Endodermal cell (in vitro differentiated cells): ENCODE measurements around the gene ZNF280A. TPM values are rescaled to one million over a fixed set of nuclear protein-coding genes. Genes with fewer than 3 reads are reported as not detected.

Experiments
- DNase-seq: peaks from one replicate; pipeline ENCODE4 v3.0.0-alpha.2; 2017
- H3K27ac ChIP-seq: 2 replicates; pipeline ENCODE4 v1.5.1; 2013; ENCODE audit warnings: mild to moderate bottlenecking, low read depth, low read length, moderate library complexity
- H3K27me3 ChIP-seq: 2 replicates; pipeline ENCODE4 v1.6.1; 2013; ENCODE audit warnings: mild to moderate bottlenecking, low read length, moderate library complexity; ENCODE audit not compliant: insufficient read depth, control insufficient read depth, poor library complexity, severe bottlenecking
- H3K36me3 ChIP-seq: 2 replicates; pipeline ENCODE4 v1.7.0; 2013; ENCODE audit warnings: mild to moderate bottlenecking, low read length, moderate library complexity; ENCODE audit not compliant: control insufficient read depth, insufficient read depth
- H3K4me1 ChIP-seq: one replicate; pipeline ENCODE4 v1.7.0; 2013; ENCODE audit warnings: low read length; ENCODE audit not compliant: control insufficient read depth, insufficient read depth
- H3K4me3 ChIP-seq: 2 replicates; pipeline ENCODE4 v1.5.1; 2013; ENCODE audit warnings: mild to moderate bottlenecking, low read length, moderate library complexity
- H3K9ac ChIP-seq: 2 replicates; pipeline ENCODE4 v1.6.1; 2013; ENCODE audit warnings: mild to moderate bottlenecking, low read length, moderate library complexity; ENCODE audit not compliant: poor library complexity, severe bottlenecking; ENCODE audit errors: extremely low read depth
- H3K9me3 ChIP-seq: 2 replicates; pipeline ENCODE4 v1.6.1; 2013; ENCODE audit warnings: mild to moderate bottlenecking, low read length, moderate library complexity; ENCODE audit not compliant: control insufficient read depth
- H3K27ac Mint-ChIP-seq: 2 replicates; pipeline ENCODE4 v1.8.0; 2020; ENCODE audit warnings: mixed read lengths
- H3K27me3 Mint-ChIP-seq: 2 replicates; pipeline ENCODE4 v1.8.0; 2021; ENCODE audit warnings: mild to moderate bottlenecking, mixed read lengths; ENCODE audit not compliant: insufficient read depth
- H3K36me3 Mint-ChIP-seq: 2 replicates; pipeline ENCODE4 v1.8.0; 2020; ENCODE audit warnings: low read depth, mixed read lengths
- H3K4me1 Mint-ChIP-seq: 2 replicates; pipeline ENCODE4 v1.8.0; 2020; ENCODE audit warnings: mixed read lengths
- H3K4me3 Mint-ChIP-seq: 2 replicates; pipeline ENCODE4 v1.8.0; 2020; ENCODE audit warnings: mild to moderate bottlenecking, moderate library complexity, mixed read lengths
- H3K9me3 Mint-ChIP-seq: 2 replicates; pipeline ENCODE4 v1.8.0; 2020; ENCODE audit warnings: mild to moderate bottlenecking, mixed read lengths
- WGBS, 2 experiments: methylation state at CpG; one replicate each; pipeline versions ENCODE4 v1.1.5 to v1.1.7; 2013; ENCODE audit warnings: missing lambda C conversion rate in 2 of 2, mixed read lengths in 1 of 2; ENCODE audit not compliant: insufficient coverage in 1 of 2, insufficient read length in 1 of 2; 5-methylcytosine and 5-hydroxymethylcytosine counted together
- total RNA-seq, 2 donors: library from RNA; stranded (reverse); fragmentation: NEBNext Ultra II Directional in 1 of 2; extraction: Animal tissue kit (Norgen Biotek cat#: 25700) in 1 of 2; gene quantifications; 2 replicates in 1 of 2; 3 replicates in 1 of 2; pipeline ENCODE4 v1.2.1, GENCODE V29; 2021
- TF ChIP-seq, protein P1 (sequence below): fragments of 200-600 bp; sonication (generic); conservative IDR thresholded peaks from 2 replicates; pipeline ENCODE4 v1.5.0; 2021; ENCODE audit warnings: antibody characterized with exemption, mild to moderate bottlenecking

ZNF280A gene
- total RNA-seq, 2 donors from 2014 or later, result 0.55 to 2.1 TPM

DNA sequence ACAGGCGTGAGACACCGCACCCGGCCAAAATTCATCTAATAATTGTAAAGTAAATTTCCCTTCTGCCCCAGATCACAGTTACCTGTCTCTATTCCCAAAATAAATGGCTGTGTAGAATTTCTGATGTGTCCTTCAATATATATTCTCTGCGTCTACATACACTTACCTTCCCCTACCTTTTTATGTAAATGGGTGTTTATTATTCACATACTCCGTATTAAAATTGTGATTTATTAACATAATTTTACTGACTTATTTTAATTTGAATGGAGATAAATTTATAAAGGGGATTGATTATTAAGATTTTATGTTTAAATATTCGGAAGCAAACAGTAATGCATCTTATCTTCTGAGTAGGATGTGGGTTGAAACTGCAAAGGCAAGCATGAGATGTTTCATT is 16.4 kb upstream of the ZNF280A start:
- H3K27me3 Mint-ChIP-seq, result peaks cover 71% of the 10 kb centered on the region
- no peaks in the 10 kb centered on the region for H3K9me3 Mint-ChIP-seq
- Histone ChIP-seq H3K27me3 (peaks cover 18% of the 10 kb centered on the region), H3K36me3 (no peaks in the 10 kb centered on the region), H3K4me1 (no peaks in the 10 kb centered on the region), H3K4me3 (no peak overlapping the region), H3K27ac (no peak overlapping the region), H3K9me3 (no peaks in the 10 kb centered on the region), H3K9ac (no peak overlapping the region)
- H3K4me3 Mint-ChIP-seq, result no peak overlapping the region
- no peaks in the 10 kb centered on the region for H3K4me1 Mint-ChIP-seq
- TF ChIP-seq, protein P1, sequence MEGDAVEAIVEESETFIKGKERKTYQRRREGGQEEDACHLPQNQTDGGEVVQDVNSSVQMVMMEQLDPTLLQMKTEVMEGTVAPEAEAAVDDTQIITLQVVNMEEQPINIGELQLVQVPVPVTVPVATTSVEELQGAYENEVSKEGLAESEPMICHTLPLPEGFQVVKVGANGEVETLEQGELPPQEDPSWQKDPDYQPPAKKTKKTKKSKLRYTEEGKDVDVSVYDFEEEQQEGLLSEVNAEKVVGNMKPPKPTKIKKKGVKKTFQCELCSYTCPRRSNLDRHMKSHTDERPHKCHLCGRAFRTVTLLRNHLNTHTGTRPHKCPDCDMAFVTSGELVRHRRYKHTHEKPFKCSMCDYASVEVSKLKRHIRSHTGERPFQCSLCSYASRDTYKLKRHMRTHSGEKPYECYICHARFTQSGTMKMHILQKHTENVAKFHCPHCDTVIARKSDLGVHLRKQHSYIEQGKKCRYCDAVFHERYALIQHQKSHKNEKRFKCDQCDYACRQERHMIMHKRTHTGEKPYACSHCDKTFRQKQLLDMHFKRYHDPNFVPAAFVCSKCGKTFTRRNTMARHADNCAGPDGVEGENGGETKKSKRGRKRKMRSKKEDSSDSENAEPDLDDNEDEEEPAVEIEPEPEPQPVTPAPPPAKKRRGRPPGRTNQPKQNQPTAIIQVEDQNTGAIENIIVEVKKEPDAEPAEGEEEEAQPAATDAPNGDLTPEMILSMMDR, result no peak
- 88 to 92% methylated on average over 1 to 4 of the region's 6 CpGs for WGBS, 2 experiments
- no peak for DNase-seq
- no peak overlapping the region for H3K27ac Mint-ChIP-seq
- H3K36me3 Mint-ChIP-seq, result no peaks in the 10 kb centered on the region

DNA sequence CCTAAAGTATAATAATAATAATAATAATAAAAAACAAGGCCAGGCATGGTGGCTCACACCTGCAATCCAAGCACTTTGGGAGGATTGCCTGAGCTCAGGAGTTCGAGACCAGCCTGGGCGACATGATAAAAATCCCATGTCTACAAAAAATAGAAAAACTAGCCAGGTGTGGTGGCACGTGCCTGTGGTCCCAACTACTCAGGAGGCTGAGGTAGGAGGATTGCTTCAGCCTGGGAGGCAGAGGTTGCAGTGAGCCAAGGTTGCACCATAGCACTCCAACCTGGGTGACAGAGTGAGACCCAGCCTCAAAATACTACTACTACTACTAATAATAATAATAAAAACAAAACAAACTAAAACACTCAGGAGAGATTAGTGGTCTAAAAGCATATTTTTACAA is 15.6 kb upstream of the ZNF280A start:
- TF ChIP-seq, protein P1, result no peak
- peaks cover 72% of the 10 kb centered on the region for H3K27me3 Mint-ChIP-seq
- H3K27ac Mint-ChIP-seq, result no peak overlapping the region
- no peak overlapping the region for H3K4me3 Mint-ChIP-seq
- H3K4me1 Mint-ChIP-seq, result no peaks in the 10 kb centered on the region
- WGBS, 2 experiments, result 88 to 89% methylated on average over 3 of the region's 3 CpGs
- DNase-seq, result no peak
- H3K36me3 Mint-ChIP-seq, result no peaks in the 10 kb centered on the region
- Histone ChIP-seq H3K27me3 (peaks cover 18% of the 10 kb centered on the region), H3K27ac (no peak overlapping the region), H3K36me3 (no peaks in the 10 kb centered on the region), H3K9me3 (no peaks in the 10 kb centered on the region), H3K9ac (no peak overlapping the region), H3K4me1 (no peaks in the 10 kb centered on the region), H3K4me3 (no peak overlapping the region)
- H3K9me3 Mint-ChIP-seq, result no peaks in the 10 kb centered on the region

DNA sequence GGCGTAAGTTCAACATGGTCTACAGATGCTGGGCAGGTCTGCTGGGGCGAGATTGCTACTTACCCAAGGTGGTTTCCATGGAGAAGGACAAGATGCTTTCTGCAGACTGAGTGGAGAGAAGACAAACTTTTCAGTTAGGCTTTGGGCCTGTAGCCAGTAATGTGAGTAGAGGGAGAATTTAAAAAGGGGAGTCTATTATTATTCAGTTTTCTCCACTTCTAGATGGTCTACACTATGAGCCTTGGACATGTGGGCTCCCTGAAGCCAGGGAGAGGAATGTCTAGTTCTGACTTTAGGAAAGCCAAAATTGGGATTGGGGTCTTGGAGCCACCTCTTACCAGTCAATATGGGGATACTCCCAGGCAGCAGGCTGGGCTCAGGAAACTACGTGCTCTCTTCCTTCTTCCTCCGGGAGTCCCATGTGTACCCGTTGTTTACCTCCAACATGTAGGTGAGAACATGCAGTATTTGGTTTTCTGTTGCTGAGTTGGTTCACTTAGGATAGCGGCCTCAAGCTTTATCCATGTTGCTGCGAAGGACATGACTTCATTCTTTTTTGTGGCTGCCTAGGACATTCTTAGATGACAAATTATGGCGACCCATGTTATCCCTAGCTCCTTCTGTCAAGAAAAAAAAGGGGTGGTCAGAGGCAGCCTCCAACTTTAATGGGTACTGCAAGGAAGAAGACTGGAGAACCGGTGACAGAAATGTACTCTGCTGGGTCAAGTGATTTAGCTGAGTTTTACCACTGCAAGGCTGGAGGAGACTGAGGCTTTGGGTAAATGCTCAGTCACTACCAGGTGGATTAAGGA is 14.7 kb upstream of the ZNF280A start:
- 88 to 91% methylated on average over 6 to 9 of the region's 9 CpGs for WGBS, 2 experiments
- no peak overlapping the region for H3K27ac Mint-ChIP-seq
- H3K4me1 Mint-ChIP-seq, result no peaks in the 10 kb centered on the region
- H3K9ac ChIP-seq, result no peak overlapping the region
- H3K27me3 Mint-ChIP-seq, result peaks cover 64% of the 10 kb centered on the region
- H3K4me3 Mint-ChIP-seq, result no peak overlapping the region
- DNase-seq, result no peak
- no peaks in the 10 kb centered on the region for H3K4me1 ChIP-seq
- H3K4me3 ChIP-seq, result no peak overlapping the region
- H3K27ac ChIP-seq, result no peak overlapping the region
- no peaks in the 10 kb centered on the region for H3K9me3 Mint-ChIP-seq
- TF ChIP-seq, protein P1, result no peak
- H3K27me3 ChIP-seq, result peaks cover 18% of the 10 kb centered on the region
- no peaks in the 10 kb centered on the region for H3K9me3 ChIP-seq
- H3K36me3 ChIP-seq, result no peaks in the 10 kb centered on the region
- H3K36me3 Mint-ChIP-seq, result no peaks in the 10 kb centered on the region
